Globus pallidus (tissue), 1 donor: ENCODE data around the gene LIMS1.
"Not testable (repeated sequence)": the region's sequence is repeated elsewhere in the genome, so short reads cannot be mapped to it uniquely, and the experiment has no call there.

Experiments
- DNase-seq: peaks from one replicate; pipeline ENCODE4 v3.0.0-alpha.2; 2015; ENCODE audit warnings: low spot score

LIMS1 gene

DNA sequence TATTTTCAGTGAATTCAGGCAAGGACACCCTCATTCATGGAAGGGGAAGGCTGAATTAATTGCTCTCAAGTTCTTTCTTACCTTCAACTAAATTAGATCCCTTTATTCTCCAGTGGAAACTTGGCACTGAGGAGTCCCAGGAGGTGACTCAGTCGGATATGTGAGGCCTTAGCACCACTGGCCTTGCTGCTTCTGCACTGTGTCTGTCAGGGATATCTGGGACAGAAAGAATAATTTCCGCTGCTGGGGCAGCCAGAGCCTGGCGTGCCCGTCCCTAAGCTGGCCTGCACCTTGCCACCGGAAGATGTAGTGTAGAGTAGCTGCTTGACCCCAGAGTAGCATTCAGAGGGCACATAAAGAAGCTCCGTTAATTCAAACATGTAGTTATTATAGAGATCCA, 53.4 kb downstream of the LIMS1 start:
- no peak for DNase-seq

DNA sequence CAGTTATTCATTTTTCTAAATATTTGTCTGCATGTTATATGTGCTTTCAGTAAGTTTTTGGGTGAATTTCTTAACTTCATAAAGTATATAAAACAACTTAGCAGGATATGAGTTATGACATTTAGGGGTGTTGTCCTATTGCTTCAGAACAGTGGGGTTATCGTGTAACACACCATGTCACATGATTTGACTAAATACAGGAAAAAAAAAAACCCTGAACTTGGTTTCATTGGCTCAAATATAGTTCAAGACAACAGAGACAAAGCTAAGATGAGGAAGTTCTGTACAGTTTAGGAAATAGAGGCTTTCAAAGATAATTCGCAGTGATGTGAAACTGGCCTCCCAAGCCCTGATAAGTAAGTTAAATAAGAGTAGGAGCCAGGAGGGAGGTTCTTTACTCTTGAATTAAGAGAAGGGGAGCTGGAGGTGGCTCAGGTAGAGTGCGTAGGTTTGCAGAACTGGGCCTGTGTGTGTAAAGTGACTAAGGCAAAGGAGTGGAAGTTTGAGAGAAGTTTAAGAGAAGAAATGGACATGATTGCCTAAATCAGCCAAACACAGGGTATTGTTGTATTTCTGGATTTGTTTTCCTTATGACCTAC, 53.9 kb downstream of the LIMS1 start:
- DNase-seq = no peak

DNA sequence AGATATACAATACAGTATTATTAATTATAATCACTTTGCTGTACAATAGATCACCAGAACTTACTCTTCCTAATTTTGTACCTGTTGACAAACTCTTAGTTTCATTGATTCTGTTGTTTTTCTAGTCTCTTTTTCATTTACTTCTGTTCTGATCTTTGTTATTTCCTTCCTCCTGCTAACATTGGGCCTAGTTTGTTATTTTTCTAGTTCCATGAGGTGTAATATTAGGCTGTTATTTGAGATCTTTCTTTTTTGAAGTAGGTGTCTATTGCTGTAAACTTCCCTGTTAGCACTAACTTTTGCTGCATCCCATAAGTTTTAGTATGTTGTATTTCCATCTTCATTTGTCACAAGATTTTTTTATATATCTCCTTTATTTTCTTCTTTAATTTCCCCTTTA, 55.1 kb downstream of the LIMS1 start:
- no peak for DNase-seq

DNA sequence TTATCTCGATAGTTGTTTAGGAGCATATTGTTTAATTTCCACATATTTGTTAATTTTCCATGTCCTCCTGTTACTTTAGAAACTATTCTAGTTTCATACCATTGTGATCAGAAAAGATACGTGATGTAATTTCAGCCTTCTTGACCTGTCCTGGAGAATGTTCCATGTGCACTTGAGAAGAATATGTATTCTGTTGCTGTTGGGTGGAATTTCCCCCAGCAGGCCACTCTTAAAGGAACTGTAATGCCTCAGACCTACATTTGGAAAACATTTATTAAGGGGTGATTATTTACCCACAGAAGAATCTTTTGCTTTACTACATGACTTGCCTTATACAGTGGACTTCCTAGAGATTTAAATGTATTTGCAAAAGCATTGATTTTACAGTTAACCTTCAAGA, 55.5 kb downstream of the LIMS1 start:
- DNase-seq = no peak

DNA sequence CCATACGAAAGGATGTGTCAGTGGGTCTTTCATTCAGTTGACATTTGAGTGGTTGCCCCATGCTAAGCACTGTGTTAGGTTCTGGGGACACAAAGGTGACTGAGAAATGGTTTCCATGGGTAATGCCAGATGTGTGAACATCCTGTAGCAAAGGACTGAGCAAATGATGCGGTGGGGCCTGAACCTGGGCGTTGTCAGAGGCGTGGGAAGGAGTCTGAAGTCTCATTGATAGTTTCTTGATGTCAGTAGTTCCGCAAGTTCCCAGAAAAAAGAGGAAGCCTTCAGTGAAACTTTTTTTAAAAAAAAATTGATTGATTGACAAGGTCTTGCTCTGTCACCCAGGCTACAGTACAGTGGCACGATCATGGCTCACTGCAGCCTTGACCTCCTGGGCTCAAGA, 56.9 kb downstream of the LIMS1 start:
- no peak for DNase-seq

DNA sequence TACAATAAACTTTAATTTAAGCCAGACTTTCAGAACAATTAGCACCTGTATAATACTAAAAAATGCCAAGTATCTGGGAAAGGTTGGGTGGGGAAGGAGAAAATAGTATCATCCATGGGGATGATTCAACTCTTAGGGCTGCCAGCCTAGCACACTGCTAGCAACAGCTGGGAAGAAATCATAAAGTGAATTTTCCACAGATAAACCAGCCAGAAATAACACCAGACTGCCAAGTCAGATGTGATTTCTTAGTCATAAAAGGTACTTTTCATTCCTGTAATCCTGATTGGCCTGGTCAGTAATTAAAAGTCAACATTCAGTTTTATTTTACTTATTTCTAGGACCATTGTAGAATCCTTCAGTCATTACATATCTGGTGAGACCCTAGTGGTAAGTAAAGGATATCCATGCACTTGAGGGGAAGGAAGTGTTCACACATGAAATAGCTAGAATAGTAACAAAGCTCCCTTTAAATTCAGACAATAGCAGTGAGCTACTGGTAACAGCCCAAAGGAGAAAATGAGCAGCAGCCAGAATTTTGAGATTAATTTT, 59.4 kb downstream of the LIMS1 start:
- DNase-seq = no peak

DNA sequence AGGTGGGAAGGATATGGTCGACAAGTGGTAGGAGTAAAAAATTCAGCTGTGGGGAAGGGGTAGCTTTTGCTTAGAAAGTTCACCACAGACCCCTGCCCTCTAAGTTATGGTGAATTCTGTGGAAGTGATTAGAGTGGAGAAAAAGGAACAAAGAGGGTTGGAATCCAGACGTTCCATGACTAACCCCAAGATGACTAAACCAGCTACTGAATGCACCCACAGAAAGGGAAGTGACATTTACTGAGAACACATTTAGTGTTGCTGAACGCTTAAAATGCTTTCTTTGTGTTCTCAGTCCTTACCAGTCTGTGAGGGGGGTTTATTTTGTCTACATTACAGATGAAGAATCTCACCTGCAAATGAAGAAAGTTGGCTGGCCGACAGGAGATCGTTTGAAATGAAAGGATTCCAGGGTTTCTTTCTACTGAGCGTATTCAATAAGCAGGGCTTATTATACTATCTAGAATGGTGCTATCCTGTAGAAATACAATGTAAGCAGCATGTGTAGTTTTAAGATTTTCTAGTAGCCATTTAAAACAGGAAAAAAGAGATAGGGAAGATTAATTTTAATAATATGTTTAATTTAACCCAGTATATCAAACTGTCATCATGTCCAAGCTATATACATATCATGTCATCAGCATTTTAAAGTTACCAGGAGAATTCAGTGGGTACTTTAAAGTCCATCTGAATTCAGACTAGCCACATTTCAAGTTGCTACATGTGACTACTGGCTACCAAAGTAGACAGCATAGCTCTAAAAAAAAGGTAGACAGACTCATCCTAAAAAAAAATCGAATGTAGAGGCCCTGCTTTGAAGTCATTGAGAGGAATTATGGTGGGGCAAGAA, 60.1 kb downstream of the LIMS1 start:
- DNase-seq = peak; percentile 71

DNA sequence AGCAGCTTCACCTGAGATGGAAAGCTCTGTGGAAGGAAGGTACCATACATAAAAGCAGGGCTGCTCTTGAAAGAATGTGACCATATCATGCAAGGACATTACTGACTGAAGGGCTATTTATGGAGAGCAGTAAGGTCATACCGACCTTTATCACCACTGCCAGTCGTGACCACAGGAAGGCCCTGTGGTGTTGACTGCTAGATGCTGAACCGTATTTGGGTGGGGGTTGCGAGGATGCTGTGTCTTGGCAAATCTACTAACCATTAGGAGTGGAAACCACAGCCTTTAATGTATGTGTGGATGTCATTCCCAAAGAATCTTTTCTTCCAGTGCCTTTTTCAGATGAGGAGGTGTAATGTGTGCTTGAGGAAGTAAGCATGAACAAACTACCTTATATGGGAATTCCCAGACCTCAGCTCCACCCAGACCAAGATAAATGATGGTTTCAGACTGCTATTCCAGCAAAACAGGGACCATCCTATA, 60.8 kb downstream of the LIMS1 start:
- no peak for DNase-seq

DNA sequence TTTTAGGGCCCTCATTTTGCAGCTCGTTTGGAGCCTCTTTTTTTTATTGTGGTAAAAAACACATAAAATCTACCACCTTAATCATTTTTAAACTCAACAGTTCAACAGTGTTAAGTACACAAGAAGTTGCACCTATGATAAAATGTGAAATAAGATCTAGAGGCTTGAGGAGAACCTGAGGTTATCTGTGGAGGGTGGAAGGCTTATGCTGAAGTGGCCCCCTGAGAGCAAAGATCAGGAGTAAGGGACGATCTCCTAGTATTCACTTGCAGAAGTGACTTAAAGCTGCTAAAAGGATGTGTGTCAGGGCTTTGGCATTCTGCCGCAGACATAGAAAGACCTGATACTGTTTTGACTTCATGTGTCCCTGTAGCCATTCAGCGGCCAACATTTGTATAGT, 61.5 kb downstream of the LIMS1 start:
- DNase-seq = not testable (repeated sequence)

DNA sequence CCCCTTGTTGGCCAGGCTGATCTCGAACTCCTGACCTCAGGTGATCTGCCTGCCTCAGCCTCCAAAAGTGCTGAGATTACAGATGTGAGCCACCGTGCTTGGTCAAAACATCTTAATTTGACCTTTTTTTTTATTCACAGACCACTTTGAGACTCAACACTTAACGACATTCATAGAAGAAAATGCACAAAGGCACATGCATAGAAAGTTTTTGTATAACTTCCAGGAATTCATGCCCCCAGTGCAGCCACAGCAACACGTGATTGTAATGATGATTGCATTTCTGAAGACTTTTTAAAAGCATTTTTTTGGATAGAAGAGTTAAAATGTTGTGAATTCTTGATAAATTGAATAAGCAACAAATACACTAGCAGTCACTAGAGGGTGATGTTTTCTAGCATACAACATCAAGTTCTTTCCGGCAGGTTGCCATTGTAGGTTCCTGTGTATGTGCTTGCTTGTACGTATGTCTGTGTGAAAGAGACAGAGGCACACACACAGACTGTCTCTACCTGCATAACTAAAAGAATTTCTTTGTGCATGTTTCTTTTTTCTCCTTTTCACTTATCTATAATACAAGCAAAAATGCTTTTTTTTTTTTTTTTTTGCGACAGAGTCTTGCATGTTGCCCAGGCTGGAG, 63.0 kb downstream of the LIMS1 start:
- DNase-seq = not testable (repeated sequence)

DNA sequence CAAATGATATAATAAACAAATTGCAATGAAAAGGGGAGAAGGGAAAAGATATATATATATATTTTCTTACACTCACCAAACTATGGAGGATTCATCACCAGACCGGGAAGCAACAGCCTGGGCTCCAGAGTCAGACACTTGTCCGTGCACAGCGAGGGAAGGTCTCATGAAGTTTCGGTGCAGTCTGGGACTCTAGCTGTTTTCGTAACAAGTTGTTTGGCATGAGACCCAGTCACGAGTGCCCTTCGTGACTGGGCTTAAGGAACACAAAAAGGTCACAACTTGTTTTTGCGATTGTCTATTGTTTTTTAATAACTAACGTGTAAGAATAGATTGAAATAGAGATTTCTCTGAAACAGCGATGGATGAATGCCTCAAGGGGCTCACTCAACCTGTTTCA, 66.9 kb downstream of the LIMS1 start:
- not testable (repeated sequence) for DNase-seq

DNA sequence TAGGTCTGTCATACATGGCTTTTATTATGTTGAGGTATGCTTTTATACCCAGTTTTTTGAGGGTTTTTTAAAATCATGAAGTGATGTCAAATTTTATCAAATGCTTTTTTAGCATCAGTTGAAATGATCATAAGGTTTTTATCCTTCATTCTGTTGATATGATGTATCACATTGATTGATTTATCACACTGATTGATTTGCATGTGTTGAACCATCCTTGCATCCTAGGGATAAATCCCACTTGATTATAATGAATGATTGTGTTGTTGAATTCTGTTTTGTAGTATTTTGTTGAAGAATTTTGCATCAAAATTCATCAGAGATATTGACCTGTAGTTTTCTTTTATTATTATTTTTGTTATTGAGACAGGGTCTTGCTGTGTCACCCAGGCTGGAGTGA, 68.2 kb downstream of the LIMS1 start:
- DNase-seq = no peak

DNA sequence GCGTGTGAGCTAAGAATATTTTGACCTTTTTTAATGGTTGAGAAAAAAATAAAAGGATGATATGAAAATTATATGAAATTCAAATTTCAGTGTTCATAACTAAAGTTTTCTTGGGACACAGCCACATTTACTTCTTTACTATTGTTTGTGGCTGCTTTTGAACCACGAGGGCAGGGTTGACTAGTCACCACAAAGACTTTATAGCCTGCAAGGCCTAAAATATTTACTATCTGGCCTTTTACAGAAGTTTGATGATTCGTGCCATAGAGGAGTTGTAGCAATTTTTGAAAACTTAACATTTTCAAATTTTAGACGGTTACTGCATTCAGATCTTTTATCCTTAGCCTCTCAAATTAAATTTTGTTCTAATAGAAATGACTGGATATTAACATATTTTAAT, 69.9 kb downstream of the LIMS1 start:
- DNase-seq = no peak

DNA sequence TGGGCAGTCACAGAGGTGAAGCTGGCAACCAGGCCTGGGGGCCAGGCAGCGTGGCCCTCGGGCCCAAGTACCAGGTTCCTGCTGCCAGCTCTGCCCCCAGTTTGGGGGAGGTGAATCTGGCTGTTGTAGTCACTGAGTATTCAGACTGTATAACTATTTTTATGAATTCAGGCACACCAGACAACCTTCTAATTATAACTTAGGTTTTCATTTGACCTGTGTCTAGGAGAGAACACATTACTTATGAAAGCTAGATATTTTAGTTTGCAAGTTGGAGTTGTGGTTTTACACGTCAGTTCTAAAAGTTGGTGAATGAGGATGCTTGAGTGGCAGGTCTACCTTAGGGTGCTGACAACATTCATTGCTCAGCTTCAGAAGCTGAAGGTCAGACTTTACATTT, 71.7 kb downstream of the LIMS1 start:
- DNase-seq = no peak

DNA sequence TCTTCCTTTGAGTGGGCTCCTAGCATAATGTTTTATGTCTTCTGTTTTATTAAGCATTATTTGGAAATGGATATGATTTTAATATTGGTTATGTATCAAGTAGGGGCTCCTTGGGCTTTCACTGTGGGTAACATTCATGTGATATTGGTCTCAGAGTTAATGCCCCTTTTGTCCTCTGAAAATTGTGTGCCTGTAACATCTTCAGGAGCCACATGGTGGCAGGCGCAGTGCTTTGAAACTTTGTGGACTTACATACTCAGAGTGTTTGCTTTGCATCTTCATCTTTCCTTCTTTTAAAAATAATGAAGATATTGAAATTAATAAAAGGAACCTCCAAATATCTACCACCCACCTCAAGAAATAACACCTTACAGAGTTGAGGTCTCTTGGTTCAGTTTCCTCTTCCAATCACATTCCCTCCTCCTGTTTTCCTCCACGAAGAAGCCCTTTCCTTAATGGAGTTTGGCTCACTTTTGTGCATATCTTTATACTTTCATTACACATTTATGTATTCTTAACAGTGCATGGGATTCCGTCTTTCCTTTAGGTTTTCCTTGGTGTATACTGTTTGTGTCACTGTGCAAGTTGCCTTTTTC, 73.5 kb downstream of the LIMS1 start:
- peak; percentile 53 for DNase-seq

DNA sequence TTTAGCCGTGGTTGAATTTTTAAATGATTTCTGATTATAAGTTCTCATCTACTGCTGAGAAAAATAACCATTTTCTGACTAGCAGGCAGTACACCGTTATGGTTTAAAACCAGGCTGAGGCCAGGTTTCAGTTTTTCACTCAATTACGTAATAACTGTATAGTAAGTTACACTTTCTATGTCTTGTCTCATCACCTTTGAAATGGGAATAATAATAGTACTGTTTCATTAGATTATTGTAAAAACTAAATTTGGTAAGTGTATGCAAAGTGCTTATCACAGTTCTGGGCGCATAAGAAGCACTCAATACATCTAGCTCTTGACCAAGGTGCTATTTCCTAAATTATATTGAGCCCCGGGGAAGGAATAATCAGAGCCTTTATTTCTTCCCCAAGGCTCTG, 76.8 kb downstream of the LIMS1 start:
- DNase-seq = no peak

DNA sequence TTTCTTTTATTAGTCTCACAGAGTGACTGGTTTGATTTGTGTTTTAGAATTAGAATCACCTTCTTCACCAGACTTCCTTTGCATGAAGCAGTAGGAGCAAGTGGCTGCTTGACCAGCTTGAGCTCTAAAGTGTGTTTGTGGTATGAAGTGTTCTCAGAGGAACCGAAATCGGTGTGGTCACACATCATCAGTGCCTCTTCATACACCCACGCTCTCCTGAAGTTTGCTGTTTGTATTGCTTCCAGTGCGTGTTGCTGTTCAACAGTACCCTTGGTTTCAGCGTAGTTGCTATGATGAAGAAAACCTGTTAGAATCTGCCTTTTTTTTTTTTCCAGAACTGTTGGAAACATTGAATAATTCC, 77.9 kb downstream of the LIMS1 start:
- no peak for DNase-seq

DNA sequence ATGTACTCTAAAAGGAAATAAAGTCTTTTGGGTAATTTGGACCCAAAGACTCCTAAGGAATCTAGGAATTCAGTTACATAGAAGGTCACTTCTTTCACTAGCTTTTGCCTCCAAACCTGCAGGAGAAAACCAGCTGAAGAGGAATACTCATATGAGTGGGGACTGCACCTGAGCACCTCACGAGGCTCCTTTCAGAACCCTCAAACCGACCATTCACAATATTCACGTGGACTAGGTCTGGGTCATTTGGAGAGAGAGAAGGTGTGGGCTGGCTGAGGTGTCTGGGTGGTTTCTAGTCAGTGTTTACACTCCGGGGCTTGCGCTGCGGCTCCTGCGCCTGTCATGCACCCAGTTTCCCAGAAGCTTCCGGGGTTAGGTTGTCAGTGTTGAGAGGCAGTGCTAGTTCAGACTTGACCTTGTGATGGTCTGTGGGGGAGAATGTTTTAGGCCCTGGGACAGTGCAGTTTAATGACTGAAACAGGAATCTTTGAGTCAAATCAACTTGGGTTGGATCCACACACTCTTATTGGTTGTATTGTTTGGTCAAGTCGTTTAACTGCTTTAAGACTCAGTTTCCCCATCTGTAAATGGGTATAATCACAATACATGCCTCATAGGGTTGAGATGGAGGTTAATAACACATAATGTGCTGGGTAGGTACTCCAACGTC, 78.4 kb downstream of the LIMS1 start:
- DNase-seq = no peak

DNA sequence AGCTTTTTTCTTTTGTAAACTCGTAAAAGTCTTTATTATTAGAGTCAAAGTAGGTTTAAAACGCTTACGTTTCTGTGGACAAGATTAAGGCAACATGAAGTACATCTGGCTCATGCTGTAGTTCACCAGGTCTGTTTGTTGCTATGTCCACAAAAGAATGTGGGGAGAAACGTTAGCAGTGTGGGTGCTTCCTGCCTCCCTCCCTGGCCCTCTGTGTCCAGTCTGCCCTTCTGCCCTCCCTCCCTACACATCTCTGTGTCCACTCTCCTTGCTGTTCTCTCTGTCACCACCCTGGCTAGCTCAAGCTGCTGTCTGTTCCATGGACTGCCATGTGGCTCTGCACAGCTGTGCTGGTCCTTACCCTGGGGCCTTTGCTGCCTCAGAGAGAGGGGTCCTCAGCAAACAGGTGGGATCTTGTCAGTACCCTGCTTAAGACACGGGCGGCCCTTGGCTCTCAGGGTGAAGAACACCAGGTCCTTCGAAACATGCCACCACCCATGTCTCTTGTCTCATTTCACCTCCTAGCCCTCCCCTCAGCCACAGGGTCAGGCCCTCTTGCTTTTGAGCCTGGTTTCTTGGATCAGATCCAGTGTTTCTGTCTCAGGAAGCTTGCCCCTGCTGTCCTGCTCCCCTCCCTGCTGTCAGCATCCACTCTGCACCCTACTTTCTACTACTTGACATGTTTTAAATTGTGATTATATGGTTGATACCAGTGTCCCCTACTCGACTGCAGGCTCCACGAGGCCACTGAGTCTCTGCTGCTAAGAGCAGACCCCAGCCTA, 79.2 kb downstream of the LIMS1 start:
- no peak for DNase-seq

DNA sequence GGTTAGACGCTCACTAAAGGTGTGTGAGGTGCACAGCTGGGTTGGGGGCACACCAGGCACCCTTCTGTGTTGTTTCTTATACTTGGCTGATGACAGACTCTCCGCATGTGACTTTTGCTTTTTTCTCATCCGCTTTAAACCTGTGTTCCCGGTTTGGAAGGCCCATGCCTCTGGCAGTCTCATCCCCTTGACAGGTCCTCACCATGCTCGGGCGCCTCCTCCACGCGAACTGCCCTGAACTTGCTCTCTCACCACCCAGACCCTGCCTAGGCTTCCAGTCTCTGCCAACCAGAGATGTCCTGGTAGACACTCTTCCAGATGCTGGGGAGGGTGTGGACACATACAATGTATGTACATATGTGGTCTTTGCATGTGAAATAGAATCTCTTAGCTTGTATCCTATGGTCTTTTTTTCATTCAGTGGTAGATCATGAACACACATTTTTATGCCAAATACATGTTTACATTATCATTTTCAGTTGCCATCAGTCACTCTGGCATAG, 79.8 kb downstream of the LIMS1 start:
- DNase-seq = no peak

DNA sequence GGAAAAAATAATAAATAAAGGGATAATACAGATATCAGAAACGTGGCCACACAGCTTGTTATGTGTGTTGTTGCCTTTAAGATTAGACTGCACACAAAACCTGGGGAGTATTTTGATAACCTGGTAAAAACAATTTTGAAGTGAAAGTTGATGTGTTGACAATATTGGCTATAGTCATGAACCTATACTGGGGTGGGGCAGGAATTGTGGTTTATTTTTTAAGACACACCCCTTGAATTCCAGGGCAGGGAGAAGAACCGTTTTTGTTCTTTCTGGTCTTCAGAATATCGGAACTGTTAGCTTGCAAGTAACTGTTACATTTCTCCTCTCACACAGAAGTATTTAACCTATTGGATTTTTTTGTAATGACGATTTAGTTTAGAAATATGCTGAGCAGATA, 80.4 kb downstream of the LIMS1 start:
- no peak for DNase-seq
